ENCODE data around the gene C4BPA.

Gene C4BPA

GRCh38 chr1:207103892-207104373 is at the start of gene C4BPA:
C4BPA (plus strand) TSS chr1:207104233; CDS start chr1:207113026, 8,793 bp downstream.
- no peak for DNase-seq (ENCODE audit: low read depth in 1 of 2, low spot score in 1 of 2)

GRCh38 chr1:207054491-207054890 is 49.5 kb upstream of the C4BPA start:
- no peak for DNase-seq (ENCODE audit: low read depth in 1 of 2, low spot score in 1 of 2)

GRCh38 chr1:207055386-207056001 is 48.5 kb upstream of the C4BPA start:
- no peak for DNase-seq (ENCODE audit: low read depth in 1 of 2, low spot score in 1 of 2)

- DNase-seq (ENCODE audit: low read depth in 1 of 2, low spot score in 1 of 2) = no peak
Measured at GRCh38 chr1:207056673-207057072, 47.4 kb upstream of the C4BPA start.

GRCh38 chr1:207058252-207058651 is 45.8 kb upstream of the C4BPA start:
- no peak for DNase-seq (ENCODE audit: low read depth in 1 of 2, low spot score in 1 of 2)

GRCh38 chr1:207058878-207059867 is 44.9 kb upstream of the C4BPA start:
- no peak for DNase-seq (ENCODE audit: low read depth in 1 of 2, low spot score in 1 of 2)

- no peak for DNase-seq (ENCODE audit: low read depth in 1 of 2, low spot score in 1 of 2)
Measured at GRCh38 chr1:207059881-207060280, 44.2 kb upstream of the C4BPA start.

- DNase-seq (ENCODE audit: low read depth in 1 of 2, low spot score in 1 of 2) = no peak
Measured at GRCh38 chr1:207060596-207060995, 43.4 kb upstream of the C4BPA start.

- no peak for DNase-seq (ENCODE audit: low read depth in 1 of 2, low spot score in 1 of 2)
Measured at GRCh38 chr1:207062058-207062457, 42.0 kb upstream of the C4BPA start.

GRCh38 chr1:207063014-207063413 is 41.0 kb upstream of the C4BPA start:
- no peak for DNase-seq (ENCODE audit: low read depth in 1 of 2, low spot score in 1 of 2)

- DNase-seq (ENCODE audit: low read depth in 1 of 2, low spot score in 1 of 2) = no peak
Measured at GRCh38 chr1:207064561-207064960, 39.5 kb upstream of the C4BPA start.

GRCh38 chr1:207067185-207067584 is 36.8 kb upstream of the C4BPA start:
- no peak for DNase-seq (ENCODE audit: low read depth in 1 of 2, low spot score in 1 of 2)

GRCh38 chr1:207067665-207068064 is 36.4 kb upstream of the C4BPA start:
- DNase-seq (ENCODE audit: low read depth in 1 of 2, low spot score in 1 of 2) = no peak

- DNase-seq (ENCODE audit: low read depth in 1 of 2, low spot score in 1 of 2) = no peak
Measured at GRCh38 chr1:207069061-207069460, 35.0 kb upstream of the C4BPA start.

- DNase-seq (ENCODE audit: low read depth in 1 of 2, low spot score in 1 of 2) = no peak
Measured at GRCh38 chr1:207069858-207070506, 34.1 kb upstream of the C4BPA start.

- DNase-seq (ENCODE audit: low read depth in 1 of 2, low spot score in 1 of 2) = no peak
Measured at GRCh38 chr1:207070811-207071210, 33.2 kb upstream of the C4BPA start.

- no peak for DNase-seq (ENCODE audit: low read depth in 1 of 2, low spot score in 1 of 2)
Measured at GRCh38 chr1:207071426-207071825, 32.6 kb upstream of the C4BPA start.

- no peak for DNase-seq (ENCODE audit: low read depth in 1 of 2, low spot score in 1 of 2)
Measured at GRCh38 chr1:207072233-207072632, 31.8 kb upstream of the C4BPA start.

GRCh38 chr1:207073906-207074820 is 29.9 kb upstream of the C4BPA start:
- no peak for DNase-seq (ENCODE audit: low read depth in 1 of 2, low spot score in 1 of 2)

GRCh38 chr1:207076181-207076955 is 27.7 kb upstream of the C4BPA start:
- no peak for DNase-seq (ENCODE audit: low read depth in 1 of 2, low spot score in 1 of 2)

Data from activated T-helper 1 cell treated with anti-CD3 and anti-CD28 coated beads, Interleukin-2, amount 50 U/mL, for 16 hours (primary cell).